IMR-90 (cell line): ENCODE measurements around the gene STUM. TPM values are rescaled to one million over a fixed set of nuclear protein-coding genes. Genes with fewer than 3 reads are reported as not detected.

Experiments used
- ATAC-seq: fragments of 200-7000 bp; cut with Tn5 transposase; 2 replicates; pipeline ENCODE4 v1.9.1; 2020; ENCODE audit warnings: low read depth, mild to moderate bottlenecking, moderate library complexity
- BruUV-seq: library from RNA; stranded (reverse); fragments of 400-500 nt; replicated peaks from 2 replicates; lab custom pipeline; 2021; lab: Mats Ljungman, UMichigan
- CTCF ChIA-PET: fragments of 300-600 bp; formaldehyde crosslinking; extraction: SDS; loops from one replicate; lab custom pipeline; 2021; ENCODE audit warnings: antibody characterized with exemption; lab: Yijun Ruan, JAX
- POLR2A ChIA-PET: fragments of 300-600 bp; sonication (Branson Sonifier 250); formaldehyde crosslinking; loops from one replicate; lab custom pipeline; 2022; ENCODE audit warnings: antibody characterized with exemption; ENCODE audit not compliant: unreplicated experiment; lab: Charles Lee
- DNase-seq: peaks from one replicate; pipeline ENCODE4 v3.0.0; 2013
- H2AFZ ChIP-seq: replicated peaks from 2 replicates; pipeline ENCODE3; 2013; ENCODE audit warnings: low read length, mild to moderate bottlenecking; ENCODE audit not compliant: poor library complexity
- H2AK5ac ChIP-seq: 2 replicates; pipeline ENCODE4 v1.6.1; 2013; ENCODE audit warnings: low read depth, low read length, inconsistent platforms
- H2AK9ac ChIP-seq: replicated peaks from 2 replicates; pipeline ENCODE3; 2013; ENCODE audit warnings: mild to moderate bottlenecking, low read depth, low read length, moderate library complexity; ENCODE audit not compliant: poor library complexity
- H2BK120ac ChIP-seq: 2 replicates; pipeline ENCODE4 v1.6.1; 2013; ENCODE audit warnings: low read depth, low read length, inconsistent platforms
- H2BK15ac ChIP-seq: 3 replicates; pipeline ENCODE4 v1.6.1; 2013; ENCODE audit warnings: low read depth, low read length, inconsistent platforms
- H2BK20ac ChIP-seq: 2 replicates; pipeline ENCODE4 v1.6.1; 2013; ENCODE audit warnings: low read depth, mild to moderate bottlenecking, inconsistent platforms, low read length, moderate library complexity
- H2BK5ac ChIP-seq: 2 replicates; pipeline ENCODE4 v1.6.1; 2013; ENCODE audit warnings: mild to moderate bottlenecking, low read depth, low read length, inconsistent platforms; ENCODE audit not compliant: poor library complexity, severe bottlenecking
- H3K14ac ChIP-seq: replicated peaks from 2 replicates; pipeline ENCODE4 v1.6.1; 2013; ENCODE audit warnings: low read depth, low read length, inconsistent platforms
- H3K18ac ChIP-seq: 2 replicates; pipeline ENCODE4 v1.6.1; 2013; ENCODE audit warnings: low read depth, low read length, control low read depth
- H3K23ac ChIP-seq: 2 replicates; pipeline ENCODE4 v1.6.1; 2013; ENCODE audit warnings: low read depth, low read length, inconsistent platforms
- H3K27ac ChIP-seq: 2 replicates; pipeline ENCODE4 v1.5.1; 2013; ENCODE audit warnings: mild to moderate bottlenecking, control low read depth, low read length; ENCODE audit not compliant: insufficient read depth
- H3K27me3 ChIP-seq: 2 replicates; pipeline ENCODE4 v1.6.1; 2013; ENCODE audit warnings: low read length; ENCODE audit not compliant: control insufficient read depth, insufficient read depth
- H3K36me3 ChIP-seq: 2 replicates; pipeline ENCODE4 v1.6.1; 2013; ENCODE audit warnings: low read length, mixed read lengths; ENCODE audit not compliant: control insufficient read depth, insufficient read depth
- H3K4ac ChIP-seq: 2 replicates; pipeline ENCODE4 v1.6.1; 2013; ENCODE audit warnings: low read depth, low read length, inconsistent platforms
- H3K4me1 ChIP-seq: 2 replicates; pipeline ENCODE4 v1.6.1; 2013; ENCODE audit warnings: low read length, mixed read lengths; ENCODE audit not compliant: control insufficient read depth, insufficient read depth
- H3K4me2 ChIP-seq: 2 replicates; pipeline ENCODE4 v1.6.1; 2013; ENCODE audit warnings: low read depth, mild to moderate bottlenecking, control low read depth, low read length, moderate library complexity
- H3K4me3 ChIP-seq: 2 replicates; pipeline ENCODE4 v1.5.1; 2013; ENCODE audit warnings: low read depth, mild to moderate bottlenecking, control low read depth, low read length, moderate library complexity; ENCODE audit not compliant: insufficient read depth
- H3K56ac ChIP-seq: 2 replicates; pipeline ENCODE4 v1.6.1; 2013; ENCODE audit warnings: low read length, inconsistent platforms; ENCODE audit not compliant: insufficient read depth; ENCODE audit errors: extremely low read depth
- H3K79me1 ChIP-seq, 2 experiments: 2 replicates each; pipeline ENCODE4 v1.6.1; 2013; ENCODE audit warnings: low read length in 2 of 2, inconsistent platforms in 1 of 2, low read depth in 1 of 2
- H3K9ac ChIP-seq: 2 replicates; pipeline ENCODE4 v1.6.1; 2013; ENCODE audit warnings: low read depth, low read length, control low read depth
- H3K9me1 ChIP-seq: 2 replicates; pipeline ENCODE4 v1.6.1; 2013; ENCODE audit warnings: low read length, inconsistent platforms; ENCODE audit not compliant: insufficient read depth
- H3K9me3 ChIP-seq: 2 replicates; pipeline ENCODE4 v1.6.1; 2013; ENCODE audit warnings: low read length; ENCODE audit not compliant: control insufficient read depth, insufficient read depth
- H4K20me1 ChIP-seq: 2 replicates; pipeline ENCODE4 v1.6.1; 2013; ENCODE audit warnings: low read length, inconsistent platforms; ENCODE audit not compliant: insufficient read depth
- H4K5ac ChIP-seq: 2 replicates; pipeline ENCODE4 v1.6.1; 2013; ENCODE audit warnings: mild to moderate bottlenecking, low read depth, low read length, control low read depth
- H4K8ac ChIP-seq, 2 experiments: 2 replicates each; pipeline ENCODE4 v1.6.1; 2013; ENCODE audit warnings: low read depth in 2 of 2, low read length in 2 of 2, control low read depth in 1 of 2, inconsistent platforms in 1 of 2
- H4K91ac ChIP-seq: 2 replicates; pipeline ENCODE4 v1.6.1; 2013; ENCODE audit warnings: low read depth, low read length, inconsistent platforms; ENCODE audit not compliant: insufficient read depth
- FOS ChIP-seq: fragments of 150-350 bp; IDR thresholded peaks from 2 replicates; pipeline ENCODE4 v1.6.1; 2016; ENCODE audit warnings: low read depth, low read length
- NFE2L2 ChIP-seq: fragments of 150-350 bp; IDR thresholded peaks from 2 replicates; pipeline ENCODE4 v1.6.1; 2016; ENCODE audit warnings: low read depth, mild to moderate bottlenecking, low read length
- RAD21 ChIP-seq: IDR thresholded peaks from 2 replicates; pipeline ENCODE4 v1.6.1; 2012; ENCODE audit warnings: low read length, improper control_type of control experiment
- WGBS, 2 experiments: methylation state at CpG; one replicate each; pipeline versions ENCODE4 v1.1.5 to v1.1.7; 2013; ENCODE audit warnings: missing lambda C conversion rate in 2 of 2; ENCODE audit not compliant: insufficient read length in 1 of 2; ENCODE audit errors: extremely low coverage in 2 of 2; 5-methylcytosine and 5-hydroxymethylcytosine counted together
- dilution Hi-C: fragments of 300-500 bp; cut with HindIII; formaldehyde crosslinking; loops from one replicate; pipeline ENCODE4 v1.14.3; 2018; ENCODE audit warnings: low sequenced_read_pairs; ENCODE audit not compliant: unreplicated experiment
- in situ Hi-C: fragments of 300-500 bp; cut with MboI; formaldehyde crosslinking; loops from 3 replicates; pipeline ENCODE4 v1.14.3; 2019; ENCODE audit warnings: low sequenced_read_pairs, inconsistent platforms, mixed read lengths
- intact Hi-C: fragments of 100-400 bp; cut with micrococcal nuclease; formaldehyde crosslinking; loops from 2 replicates; pipeline ENCODE4 v1.10.0; 2022
- polyA plus RNA-seq, 3 experiments: library from polyadenylated mRNA; depleted of rRNA; stranded (reverse); fragments of >200 nt; gene quantifications; 2 replicates each; pipeline ENCODE4 v1.2.3, GENCODE V29; 2012; ENCODE audit warnings: low replicate concordance in 1 of 3
- total RNA-seq: library from RNA; depleted of rRNA; stranded (reverse); fragments of >200 nt; gene quantifications from 2 replicates; pipeline ENCODE4 v1.2.3, GENCODE V29; 2012

The STUM gene
- total and polyA plus RNA-seq, 2 of the 4 experiments (the other 2 are of a cell fraction), result not detected

DNA sequence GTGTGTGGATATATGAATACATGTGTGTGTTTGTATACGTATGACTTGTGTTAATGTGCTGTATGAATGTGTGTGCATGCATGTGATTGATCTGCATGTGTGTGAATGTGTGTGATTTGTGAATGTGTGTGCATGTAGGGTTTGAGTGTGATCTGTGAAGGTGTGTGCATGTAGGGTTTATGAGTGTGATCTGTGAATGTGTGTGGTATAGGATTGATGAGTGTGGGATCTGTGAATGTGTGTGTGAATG, 88.2 kb downstream of the STUM start:
- Histone ChIP-seq H2AFZ (no peak overlapping the region), H2BK20ac (no peak overlapping the region), H3K36me3 (no peaks in the 10 kb centered on the region; the same call in 1 of the 2 replicates), H3K27ac (no peak overlapping the region), H3K14ac (no peak overlapping the region), H2BK5ac (no peak overlapping the region), H3K9me3 (no peaks in the 10 kb centered on the region), H4K20me1 (no peaks in the 10 kb centered on the region), H2BK120ac (no peak overlapping the region), H2BK15ac (no peak overlapping the region), H3K4ac (no peak overlapping the region), H4K8ac (no peak overlapping the region), H3K56ac (no peak overlapping the region), H3K4me2 (no peak overlapping the region), H3K23ac (no peak overlapping the region), H3K9me1 (no peaks in the 10 kb centered on the region), H3K4me3 (no peak overlapping the region), H4K91ac (no peak overlapping the region), H3K79me1 (no peaks in the 10 kb centered on the region), H3K27me3 (no peaks in the 10 kb centered on the region), H3K4me1 (no peaks in the 10 kb centered on the region), H4K5ac (no peak overlapping the region), H3K18ac (no peak overlapping the region), H2AK9ac (no peak overlapping the region), H3K9ac (no peak overlapping the region), H2AK5ac (no peak overlapping the region)
- DNase-seq, result no peak
- dilution Hi-C loops (no loop called here), in situ Hi-C loops (loop anchor here (5.0 to 10.0 kb wide), 3 partner anchors 98 to 798 kb away; partner anchors contain the start of gene ITPKB), intact Hi-C loops (no loop called here)
- no peak for ATAC-seq
- no TSS peak for BruUV-seq
- CTCF ChIA-PET, result no interaction called here
- TF ChIP-seq NFE2L2 (no peak), RAD21 (no peak), FOS (no peak)
- 91% methylated on average over 1 of the region's 1 CpG; no CpG with 5 or more reads in 1 of the 2 experiments for WGBS, 2 experiments
- POLR2A ChIA-PET, result no interaction called here
